Right ventricle myocardium inferior (tissue), 1 donor: ENCODE results near the gene TNNI2. TPM values are rescaled to one million over a fixed set of nuclear protein-coding genes. Genes with fewer than 3 reads are reported as not detected.

Experiments
- ATAC-seq: fragments of 200-7000 bp; cut with Tn5 transposase; one replicate; pipeline ENCODE4 v1.9.1; 2020; ENCODE audit warnings: mild to moderate bottlenecking, moderate library complexity
- DNase-seq: peaks from one replicate; pipeline ENCODE4 v3.0.0; 2021; ENCODE audit errors: missing footprints
- intact Hi-C: fragments of 100-400 bp; cut with DNase I; formaldehyde crosslinking; loops from one replicate; pipeline ENCODE4 v1.11.0; 2022
- total RNA-seq: library from RNA; stranded (reverse); fragmentation: NEBNext Ultra II Directional; extraction: Animal tissue kit (Norgen Biotek cat#: 25700); gene quantifications from one replicate; pipeline ENCODE4 v1.2.1, GENCODE V29; 2021
- donor health status: DM: no; HTN: yes; CAD: no; lungs with severe emphysema.

Gene TNNI2
- total RNA-seq, 1 donor from 2014 or later, result 0.35 TPM

GRCh38 chr11:1831338-1832210 lies 7.2 kb upstream of the TNNI2 start:
- DNase-seq, result peak; percentile 40
- no peak for ATAC-seq
- intact Hi-C loops, result loop anchor here (1.0 kb wide), 2 partner anchors 138 to 179 kb away; no protein-coding TSS in a partner anchor

- ATAC-seq (peak; percentile 80), DNase-seq (peak; percentile 83)
- intact Hi-C loops, result loop anchor here (1.0 kb wide), 2 partner anchors 139 to 180 kb away; no protein-coding TSS in a partner anchor
Observed at GRCh38 chr11:1832211-1832919, 6.4 kb upstream of the TNNI2 start.

GRCh38 chr11:1832920-1833295 lies 5.9 kb upstream of the TNNI2 start:
- intact Hi-C loops, result loop anchor here (1.0 kb wide), 2 partner anchors 140 to 181 kb away; no protein-coding TSS in a partner anchor
- no peak for DNase-seq
- no peak for ATAC-seq

- intact Hi-C loops, result no loop called here
- no peak for DNase-seq
- ATAC-seq, result no peak
Observed at GRCh38 chr11:1834062-1834610, 4.6 kb upstream of the TNNI2 start.

GRCh38 chr11:1834779-1835670 lies 3.8 kb upstream of the TNNI2 start, which contains the start of gene SYT8:
Gene SYT8, plus strand, starts transcription at chr11:1834990. Its CDS starts 116 bp downstream, at chr11:1835106.
- intact Hi-C loops, result no loop called here
- no peak for ATAC-seq
- peak; percentile 33 for DNase-seq

- DNase-seq (no peak), ATAC-seq (no peak)
- intact Hi-C loops, result no loop called here
Observed at GRCh38 chr11:1835671-1836010, 3.1 kb upstream of the TNNI2 start.

- DNase-seq, result peak; percentile 54
- no peak for ATAC-seq
- intact Hi-C loops, result no loop called here
Observed at GRCh38 chr11:1836011-1836945, 2.5 kb upstream of the TNNI2 start.

- intact Hi-C loops, result loop anchor here (1.0 to 2.0 kb wide), 2 partner anchors 45 to 315 kb away; no protein-coding TSS in a partner anchor
- peak; percentile 60 for ATAC-seq
- peak; percentile 81 for DNase-seq
Observed at GRCh38 chr11:1837171-1838076, 1.4 kb upstream of the TNNI2 start.

GRCh38 chr11:1838077-1838425 lies 730 bp upstream of the TNNI2 start:
- DNase-seq (no peak), ATAC-seq (no peak)
- intact Hi-C loops, result loop anchor here (2.0 kb wide), 1 partner anchor 45 kb away; no protein-coding TSS in a partner anchor

- DNase-seq (peak; percentile 23), ATAC-seq (no peak)
- intact Hi-C loops, result loop anchor here (2.0 kb wide), 1 partner anchor 43 kb away; no protein-coding TSS in a partner anchor
Observed at GRCh38 chr11:1839204-1839923, 583 bp downstream of the TNNI2 start.

GRCh38 chr11:1839924-1840779 lies 1.4 kb downstream of the TNNI2 start:
- ATAC-seq (peak; percentile 10), DNase-seq (peak; percentile 91)
- intact Hi-C loops, result loop anchor here (2.0 kb wide), 2 partner anchors 43 to 77 kb away; no protein-coding TSS in a partner anchor

GRCh38 chr11:1840780-1841480 lies 2.1 kb downstream of the TNNI2 start:
- ATAC-seq (no peak), DNase-seq (peak; percentile 46)
- intact Hi-C loops, result loop anchor here (2.0 kb wide), 1 partner anchor 76 kb away; no protein-coding TSS in a partner anchor

- intact Hi-C loops, result loop anchor here (2.0 kb wide), 1 partner anchor 75 kb away; no protein-coding TSS in a partner anchor
- DNase-seq (peak; percentile 65), ATAC-seq (no peak)
Observed at GRCh38 chr11:1841511-1842148, 2.8 kb downstream of the TNNI2 start.
